KMS-11 (cell line): Measurements from ENCODE around the gene PRSS35.
"Not testable (repeated sequence)": the region's sequence is repeated elsewhere in the genome, so short reads cannot be mapped to it uniquely, and the experiment has no call there.

ENCODE experiments used
- H2AFZ ChIP-seq: fragments of 200-600 bp; sonication (generic); 2 replicates; pipeline ENCODE4 v1.6.1; 2016; ENCODE audit warnings: antibody characterized with exemption, mixed run types, low read depth
- H3K27ac ChIP-seq: fragments of 200-600 bp; sonication (generic); 2 replicates; pipeline ENCODE4 v1.6.1; 2016; ENCODE audit warnings: mild to moderate bottlenecking, mixed run types
- H3K27me3 ChIP-seq: fragments of 200-600 bp; sonication (generic); 2 replicates; pipeline ENCODE4 v1.6.1; 2017; ENCODE audit warnings: mild to moderate bottlenecking, low read depth, mixed run types, moderate library complexity; ENCODE audit not compliant: insufficient read depth
- H3K36me3 ChIP-seq: fragments of 200-600 bp; sonication (generic); 2 replicates; pipeline ENCODE4 v1.6.1; 2017; ENCODE audit warnings: mild to moderate bottlenecking, mixed run types; ENCODE audit not compliant: insufficient read depth
- H3K4me1 ChIP-seq: fragments of 200-600 bp; sonication (generic); 2 replicates; pipeline ENCODE4 v1.6.1; 2016; ENCODE audit warnings: mild to moderate bottlenecking, low read depth, mixed run types; ENCODE audit not compliant: poor library complexity, severe bottlenecking
- H3K4me2 ChIP-seq: fragments of 200-600 bp; sonication (generic); 2 replicates; pipeline ENCODE4 v1.7.0; 2016; ENCODE audit warnings: mild to moderate bottlenecking, mixed run types
- H3K4me3 ChIP-seq: fragments of 200-600 bp; sonication (generic); IDR thresholded peaks from 2 replicates; pipeline ENCODE4 v1.6.1; 2017; ENCODE audit warnings: low read depth, low read length, mixed read lengths; ENCODE audit not compliant: insufficient read depth
- H3K79me2 ChIP-seq: fragments of 200-600 bp; sonication (generic); 2 replicates; pipeline ENCODE4 v1.6.1; 2016; ENCODE audit warnings: low read depth, mixed run types; ENCODE audit not compliant: insufficient read depth
- H3K9ac ChIP-seq: fragments of 200-600 bp; sonication (generic); 2 replicates; pipeline ENCODE4 v1.6.1; 2016; ENCODE audit warnings: mild to moderate bottlenecking, mixed run types
- H4K20me1 ChIP-seq: fragments of 200-600 bp; sonication (generic); 2 replicates; pipeline ENCODE4 v1.6.1; 2016; ENCODE audit warnings: mild to moderate bottlenecking, mixed run types; ENCODE audit not compliant: insufficient read depth
- TF ChIP-seq, protein P1 (sequence below): fragments of 200-600 bp; sonication (generic); conservative IDR thresholded peaks from 2 replicates; pipeline ENCODE4 v1.6.1; 2017; ENCODE audit warnings: low read depth, mild to moderate bottlenecking, antibody characterized with exemption, low read length, moderate library complexity, mixed read lengths

The PRSS35 gene

DNA sequence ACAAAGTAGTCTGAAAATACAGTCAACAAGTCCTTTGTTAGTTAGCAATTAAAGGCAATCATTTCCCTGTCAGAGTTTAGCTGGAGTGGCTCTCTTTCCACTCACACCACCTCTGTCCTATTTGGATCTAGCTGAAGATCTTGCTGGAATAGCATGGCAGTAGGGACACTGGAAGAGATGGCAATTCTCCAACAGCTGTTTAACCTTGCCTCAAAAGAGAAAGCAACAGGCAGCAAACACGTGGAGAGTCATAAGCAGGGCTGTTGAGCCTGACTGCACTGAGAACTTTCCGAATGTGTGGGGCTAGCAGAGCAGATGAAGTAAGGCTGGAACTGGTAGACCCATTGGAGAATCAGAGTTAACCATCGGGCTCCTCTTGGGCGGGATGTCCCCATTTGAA is 38.0 kb upstream of the PRSS35 start:
- TF ChIP-seq, protein P1, sequence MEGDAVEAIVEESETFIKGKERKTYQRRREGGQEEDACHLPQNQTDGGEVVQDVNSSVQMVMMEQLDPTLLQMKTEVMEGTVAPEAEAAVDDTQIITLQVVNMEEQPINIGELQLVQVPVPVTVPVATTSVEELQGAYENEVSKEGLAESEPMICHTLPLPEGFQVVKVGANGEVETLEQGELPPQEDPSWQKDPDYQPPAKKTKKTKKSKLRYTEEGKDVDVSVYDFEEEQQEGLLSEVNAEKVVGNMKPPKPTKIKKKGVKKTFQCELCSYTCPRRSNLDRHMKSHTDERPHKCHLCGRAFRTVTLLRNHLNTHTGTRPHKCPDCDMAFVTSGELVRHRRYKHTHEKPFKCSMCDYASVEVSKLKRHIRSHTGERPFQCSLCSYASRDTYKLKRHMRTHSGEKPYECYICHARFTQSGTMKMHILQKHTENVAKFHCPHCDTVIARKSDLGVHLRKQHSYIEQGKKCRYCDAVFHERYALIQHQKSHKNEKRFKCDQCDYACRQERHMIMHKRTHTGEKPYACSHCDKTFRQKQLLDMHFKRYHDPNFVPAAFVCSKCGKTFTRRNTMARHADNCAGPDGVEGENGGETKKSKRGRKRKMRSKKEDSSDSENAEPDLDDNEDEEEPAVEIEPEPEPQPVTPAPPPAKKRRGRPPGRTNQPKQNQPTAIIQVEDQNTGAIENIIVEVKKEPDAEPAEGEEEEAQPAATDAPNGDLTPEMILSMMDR = no peak
- no peak overlapping the region for H3K4me3 ChIP-seq
- no peak overlapping the region for H3K4me2 ChIP-seq
- H3K36me3 ChIP-seq = no peaks in the 10 kb centered on the region
- H3K4me1 ChIP-seq = no peaks in the 10 kb centered on the region
- H2AFZ ChIP-seq = no peak overlapping the region
- H3K9ac ChIP-seq = no peak overlapping the region
- H3K27me3 ChIP-seq = no peaks in the 10 kb centered on the region
- H3K27ac ChIP-seq = no peak overlapping the region
- no peaks in the 10 kb centered on the region for H4K20me1 ChIP-seq
- H3K79me2 ChIP-seq = no peaks in the 10 kb centered on the region

DNA sequence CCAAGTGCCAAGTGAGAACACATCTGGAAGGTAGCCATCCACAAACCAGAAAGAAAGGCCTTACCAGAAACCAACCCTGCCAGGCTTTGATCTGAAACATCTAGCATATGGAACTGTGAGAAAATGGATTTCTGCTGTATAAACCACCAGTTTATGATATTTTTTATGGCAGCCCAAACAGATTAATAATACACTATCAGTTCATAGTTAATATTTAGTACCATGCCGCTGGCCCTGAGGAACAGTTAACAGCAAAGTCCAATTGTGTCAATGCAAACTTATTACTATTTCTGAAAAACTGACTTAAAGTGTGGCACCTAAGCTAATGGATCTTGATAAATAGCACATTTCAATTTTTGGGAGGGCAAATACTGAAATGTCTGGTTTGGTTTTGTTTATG is 35.4 kb upstream of the PRSS35 start:
- no peak overlapping the region for H3K27ac ChIP-seq

DNA sequence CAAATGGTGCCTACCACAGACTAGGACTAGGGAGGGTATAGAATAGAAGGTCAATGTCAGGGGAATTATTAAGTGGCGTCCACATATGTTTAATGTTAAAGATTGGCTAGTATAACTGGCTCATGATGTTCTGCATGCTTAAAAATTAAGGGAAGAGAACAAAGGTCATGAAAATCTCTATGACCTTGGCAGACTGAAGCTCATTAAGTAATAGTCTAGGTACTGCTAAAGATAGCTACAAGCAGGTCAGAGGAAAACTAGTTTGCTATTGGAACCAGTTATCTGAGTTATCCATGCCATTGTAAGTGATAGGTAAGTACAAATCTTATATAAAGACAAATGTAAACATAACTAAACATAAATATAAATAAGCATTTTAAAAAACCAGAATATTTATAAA is 32.9 kb upstream of the PRSS35 start:
- Histone ChIP-seq H3K79me2 (no peaks in the 10 kb centered on the region), H3K36me3 (no peaks in the 10 kb centered on the region), H3K9ac (no peak overlapping the region), H3K27me3 (no peaks in the 10 kb centered on the region), H3K27ac (no peak overlapping the region), H3K4me1 (no peaks in the 10 kb centered on the region), H2AFZ (no peak overlapping the region), H4K20me1 (no peaks in the 10 kb centered on the region), H3K4me3 (no peak overlapping the region), H3K4me2 (no peak overlapping the region)
- TF ChIP-seq, protein P1 = no peak

More for the DNA sequence above, 35.4 kb upstream of the PRSS35 start:
- Histone ChIP-seq H3K9ac (no peak overlapping the region), H3K79me2 (no peaks in the 10 kb centered on the region), H2AFZ (no peak overlapping the region), H4K20me1 (no peaks in the 10 kb centered on the region), H3K36me3 (no peaks in the 10 kb centered on the region), H3K4me1 (no peaks in the 10 kb centered on the region), H3K4me3 (no peak overlapping the region), H3K27me3 (no peaks in the 10 kb centered on the region), H3K4me2 (no peak overlapping the region)
- TF ChIP-seq, protein P1 = no peak

DNA sequence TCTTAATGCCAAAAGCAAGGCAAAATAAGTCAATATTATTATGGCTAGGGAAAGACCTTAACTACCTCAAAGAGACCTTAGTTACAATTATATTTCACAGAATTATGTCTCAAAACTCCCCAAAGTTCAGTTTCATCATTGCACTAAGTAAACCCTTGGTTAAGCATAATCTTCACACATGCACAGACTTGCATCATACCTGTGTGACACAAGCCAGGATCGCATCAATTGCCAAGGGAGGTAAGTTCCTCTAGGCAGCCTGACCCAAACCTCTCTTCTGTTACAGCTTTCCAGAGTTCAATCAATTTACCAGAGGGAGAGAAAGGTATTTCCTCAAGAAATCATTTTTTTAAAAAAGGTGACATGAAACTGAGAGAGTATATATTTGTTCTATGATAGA is 31.9 kb upstream of the PRSS35 start:
- no peaks in the 10 kb centered on the region for H3K27me3 ChIP-seq
- no peak overlapping the region for H3K27ac ChIP-seq
- H2AFZ ChIP-seq = no peak overlapping the region
- H3K4me2 ChIP-seq = no peak overlapping the region
- TF ChIP-seq, protein P1 = no peak
- H3K9ac ChIP-seq = no peak overlapping the region
- H3K4me1 ChIP-seq = no peaks in the 10 kb centered on the region
- no peaks in the 10 kb centered on the region for H4K20me1 ChIP-seq
- no peaks in the 10 kb centered on the region for H3K36me3 ChIP-seq
- H3K4me3 ChIP-seq = no peak overlapping the region
- no peaks in the 10 kb centered on the region for H3K79me2 ChIP-seq

DNA sequence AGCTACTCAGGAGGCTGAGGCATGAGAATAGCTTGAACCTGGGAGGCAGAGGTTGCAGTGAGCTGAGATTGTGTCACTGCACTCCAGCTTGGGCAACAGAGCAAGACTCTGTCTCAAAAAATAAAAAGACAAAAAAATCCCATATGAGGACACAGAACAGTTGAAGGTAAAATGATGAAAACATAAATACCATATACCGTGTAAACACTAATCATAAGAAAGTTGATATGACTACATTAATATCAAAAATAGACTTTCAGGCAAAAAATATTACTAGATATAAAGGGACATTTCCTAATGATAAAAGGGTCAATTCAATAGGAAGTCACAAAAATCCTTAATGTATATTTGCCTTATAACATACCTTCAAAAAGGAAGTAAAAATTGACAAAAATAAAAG is 30.4 kb upstream of the PRSS35 start:
- not testable (repeated sequence) for H3K9ac ChIP-seq, H3K27ac ChIP-seq, H3K79me2 ChIP-seq, H3K36me3 ChIP-seq, H2AFZ ChIP-seq, H3K27me3 ChIP-seq, H3K4me2 ChIP-seq, H3K4me1 ChIP-seq, H3K4me3 ChIP-seq, H4K20me1 ChIP-seq
